Neural cell (in vitro differentiated cells): ENCODE results near the gene COL6A3. TPM values are rescaled to one million over a fixed set of nuclear protein-coding genes. Genes with fewer than 3 reads are reported as not detected.
"Not testable (repeated sequence)": the region's sequence is repeated elsewhere in the genome, so short reads cannot be mapped to it uniquely, and the experiment has no call there.

Source experiments
- H2AFZ ChIP-seq: fragments of 200-600, 300-800 bp; sonication (generic), shearing (Covaris generic); 2 replicates; pipeline ENCODE4 v1.6.0; 2014; ENCODE audit warnings: low read depth, mild to moderate bottlenecking, antibody characterized with exemption, low read length, moderate library complexity
- H3F3A ChIP-seq: fragments of 200-600 bp; shearing (Covaris generic); 2 replicates; pipeline ENCODE4 v1.6.1; 2016; ENCODE audit warnings: mild to moderate bottlenecking, moderate library complexity, mixed read lengths, antibody characterized with exemption, low read length; ENCODE audit not compliant: insufficient read depth, poor library complexity, severe bottlenecking
- H3K27ac ChIP-seq: fragments of 200-600, 300-800 bp; sonication (generic), shearing (Covaris generic); 2 replicates; pipeline ENCODE4 v1.5.1; 2014; ENCODE audit warnings: mild to moderate bottlenecking, low read length, moderate library complexity
- H3K27me3 ChIP-seq: fragments of 300-800, 200-600 bp; sonication (generic), shearing (Covaris generic); 2 replicates; pipeline ENCODE4 v1.6.0; 2014; ENCODE audit warnings: mild to moderate bottlenecking, low read depth, low read length, moderate library complexity; ENCODE audit not compliant: insufficient read depth
- H3K36me3 ChIP-seq: fragments of 300-800, 200-600 bp; sonication (generic), shearing (Covaris generic); 2 replicates; pipeline ENCODE4 v1.5.1; 2014; ENCODE audit warnings: mild to moderate bottlenecking, antibody characterized with exemption, low read length, moderate library complexity; ENCODE audit not compliant: insufficient read depth
- H3K4me2 ChIP-seq: fragments of 300-800, 200-600 bp; sonication (generic), shearing (Covaris generic); 2 replicates; pipeline ENCODE4 v1.6.0; 2014; ENCODE audit warnings: mild to moderate bottlenecking, low read length
- H3K4me3 ChIP-seq: fragments of 300-800, 200-600 bp; sonication (generic), shearing (Covaris generic); 2 replicates; pipeline ENCODE4 v1.5.1; 2014; ENCODE audit warnings: mild to moderate bottlenecking, low read length, moderate library complexity
- H3K79me2 ChIP-seq: fragments of 200-600 bp; shearing (Covaris generic); replicated peaks from 2 replicates; pipeline ENCODE4 v1.6.0; 2014; ENCODE audit warnings: mild to moderate bottlenecking, low read length, moderate library complexity; ENCODE audit not compliant: insufficient read depth
- H3K9ac ChIP-seq: fragments of 300-800, 200-600 bp; sonication (generic), shearing (Covaris generic); 2 replicates; pipeline ENCODE4 v1.6.1; 2016; ENCODE audit warnings: mild to moderate bottlenecking, low read length, mixed read lengths
- H3K9me2 ChIP-seq: fragments of 200-600 bp; shearing (Covaris generic); 2 replicates; pipeline ENCODE4 v1.6.1; 2016; ENCODE audit warnings: mild to moderate bottlenecking, low read length, mixed read lengths; ENCODE audit not compliant: insufficient read depth
- H3K9me3 ChIP-seq: fragments of 200-600, 300-800 bp; sonication (generic), shearing (Covaris generic); 2 replicates; pipeline ENCODE4 v1.6.1; 2016; ENCODE audit warnings: mild to moderate bottlenecking, mixed run types, low read length, moderate library complexity, mixed read lengths
- H4K20me1 ChIP-seq: fragments of 200-600 bp; shearing (Covaris generic); 2 replicates; pipeline ENCODE4 v1.6.1; 2016; ENCODE audit warnings: mild to moderate bottlenecking, mixed run types; ENCODE audit not compliant: insufficient read depth
- CTCF ChIP-seq: fragments of 450-650 bp; IDR thresholded peaks from 2 replicates; pipeline ENCODE4 v1.5.1; 2014; ENCODE audit warnings: antibody characterized with exemption, mild to moderate bottlenecking, moderate library complexity; ENCODE audit not compliant: poor library complexity, severe bottlenecking
- EP300 ChIP-seq: fragments of 450-650 bp; conservative IDR thresholded peaks from 2 replicates; pipeline ENCODE4 v1.6.1; 2014; ENCODE audit warnings: antibody characterized with exemption, mild to moderate bottlenecking, moderate library complexity; ENCODE audit not compliant: poor library complexity, severe bottlenecking
- EZH2 ChIP-seq: fragments of 200-600, 300-800 bp; shearing (Covaris generic), sonication (generic); IDR thresholded peaks from 2 replicates; pipeline ENCODE4 v1.6.1; 2014; ENCODE audit warnings: antibody characterized with exemption, low read length, borderline replicate concordance, mild to moderate bottlenecking; ENCODE audit not compliant: insufficient read depth, poor library complexity, severe bottlenecking
- MXI1 ChIP-seq: fragments of 450-650 bp; conservative IDR thresholded peaks from 2 replicates; pipeline ENCODE4 v1.6.1; 2014; ENCODE audit warnings: antibody characterized with exemption, mild to moderate bottlenecking; ENCODE audit not compliant: poor library complexity, severe bottlenecking
- POLR2AphosphoS5 ChIP-seq: IDR thresholded peaks from 2 replicates; pipeline ENCODE4 v1.6.1; 2012
- RAD21 ChIP-seq: fragments of 450-650 bp; conservative IDR thresholded peaks from 2 replicates; pipeline ENCODE4 v1.6.1; 2014; ENCODE audit warnings: antibody characterized with exemption, mild to moderate bottlenecking, moderate library complexity
- REST ChIP-seq: IDR thresholded peaks from 2 replicates; pipeline ENCODE4 v1.6.1; 2012; ENCODE audit warnings: borderline replicate concordance
- SMC3 ChIP-seq: fragments of 450-650 bp; conservative IDR thresholded peaks from 2 replicates; pipeline ENCODE4 v1.6.1; 2014; ENCODE audit warnings: antibody characterized with exemption, mild to moderate bottlenecking, moderate library complexity; ENCODE audit not compliant: poor library complexity
- TAF1 ChIP-seq: IDR thresholded peaks from 2 replicates; pipeline ENCODE4 v1.6.1; 2012; ENCODE audit warnings: low read depth
- polyA plus RNA-seq: library from polyadenylated mRNA; depleted of rRNA; stranded (reverse); fragments of >200 nt; gene quantifications from 2 replicates; pipeline ENCODE4 v1.2.3, GENCODE V29; 2014

Gene COL6A3
- polyA plus RNA-seq, 1 donor from 2014 or later, result 0.05 TPM

GRCh38 chr2:237304763-237305514 is 109.0 kb downstream of the COL6A3 start:
- H3K27ac ChIP-seq, result no peak overlapping the region
- no peaks in the 10 kb centered on the region for H3K9me3 ChIP-seq
- H3K4me3 ChIP-seq, result no peak overlapping the region
- no peak for TF ChIP-seq CTCF
- TF ChIP-seq POLR2AphosphoS5, result no peak
- TF ChIP-seq REST, result no peak
- no peak for TF ChIP-seq RAD21
- no peak for TF ChIP-seq EZH2
- no peak for TF ChIP-seq SMC3
- TF ChIP-seq TAF1, result no peak
- TF ChIP-seq EP300, result no peak
- TF ChIP-seq MXI1, result no peak
- no peaks in the 10 kb centered on the region for H3F3A ChIP-seq
- no peak overlapping the region for H3K4me2 ChIP-seq
- H2AFZ ChIP-seq, result no peak overlapping the region
- no peaks in the 10 kb centered on the region for H3K9me2 ChIP-seq
- H3K36me3 ChIP-seq, result no peaks in the 10 kb centered on the region
- no peaks in the 10 kb centered on the region for H3K27me3 ChIP-seq
- H3K79me2 ChIP-seq, result no peaks in the 10 kb centered on the region
- H4K20me1 ChIP-seq, result no peaks in the 10 kb centered on the region
- no peak overlapping the region for H3K9ac ChIP-seq

GRCh38 chr2:237303244-237303643 is 110.7 kb downstream of the COL6A3 start:
- not testable (repeated sequence) for H2AFZ ChIP-seq, H3K27ac ChIP-seq, H3K79me2 ChIP-seq, H3K9me2 ChIP-seq, H3K36me3 ChIP-seq, H4K20me1 ChIP-seq, H3F3A ChIP-seq, H3K4me3 ChIP-seq, H3K9me3 ChIP-seq, H3K27me3 ChIP-seq, H3K9ac ChIP-seq, H3K4me2 ChIP-seq
